Sigmoid colon (tissue), 7 donors: ENCODE results near the gene FSCN2. TPM values are rescaled to one million over a fixed set of nuclear protein-coding genes. Genes with fewer than 3 reads are reported as not detected.
A peak's percentile ranks its signal among the peaks of the same experiment; 100 is the strongest.

ENCODE experiments used
- DNase-seq: peaks from one replicate; pipeline ENCODE4 v3.0.0-alpha.2; 2019
- H3K27ac ChIP-seq, 4 donors: fragments of 200-600 bp; sonication (generic); one replicate each; pipeline ENCODE4 v1.5.1; 2016 to 2019; ENCODE audit warnings: mild to moderate bottlenecking in 1 of 4
- H3K27me3 ChIP-seq, 3 donors: fragments of 200-600 bp; sonication (generic); one replicate each; pipeline ENCODE4 v1.5.1; 2019; ENCODE audit warnings: mild to moderate bottlenecking in 1 of 3
- H3K36me3 ChIP-seq, 4 donors: fragments of 200-600 bp; sonication (generic); one replicate each; pipeline ENCODE4 v1.5.1; 2016 to 2019
- H3K4me1 ChIP-seq, 4 donors: fragments of 200-600 bp; sonication (generic); one replicate each; pipeline ENCODE4 v1.5.1; 2017 to 2019
- H3K4me3 ChIP-seq, 4 donors: fragments of 200-600 bp; sonication (generic); one replicate each; pipeline ENCODE4 v1.5.1; 2017 to 2019; ENCODE audit warnings: mild to moderate bottlenecking in 2 of 4, moderate library complexity in 1 of 4
- H3K9me3 ChIP-seq, 4 donors: fragments of 200-600 bp in 3 of 4; sonication (generic) in 3 of 4; one replicate each; pipeline versions ENCODE4 v1.5.1 to v1.6.1; 2013 to 2019
- CTCF ChIP-seq, 4 experiments: fragments of 450-650 bp in 3 of 4; fragments of 200-600 bp in 1 of 4; IDR thresholded peaks; one replicate each; pipeline ENCODE4 v1.5.1; 2016 to 2019; ENCODE audit warnings: antibody characterized with exemption in 4 of 4, mild to moderate bottlenecking in 3 of 4, moderate library complexity in 2 of 4
- EP300 ChIP-seq, 4 donors: sonication (generic); formaldehyde crosslinking; IDR thresholded peaks; one replicate each; pipeline ENCODE4 v1.6.1; 2017; ENCODE audit warnings: antibody characterized with exemption in 4 of 4
- POLR2A ChIP-seq, 2 donors: fragments of 450-650 bp; IDR thresholded peaks; one replicate each; pipeline ENCODE4 v1.6.1; 2016; ENCODE audit warnings: antibody characterized with exemption in 2 of 2, mild to moderate bottlenecking in 2 of 2, moderate library complexity in 2 of 2
- POLR2AphosphoS5 ChIP-seq, 4 donors: sonication (generic); formaldehyde crosslinking; IDR thresholded peaks; one replicate each; pipeline ENCODE4 v1.6.1; 2017; ENCODE audit warnings: antibody characterized with exemption in 4 of 4
- WGBS, 2 donors: extraction: QIAGEN DNeasy Blood & Tissue Kit; methylation state at CpG; one replicate each; pipeline ENCODE4 v1.1.7; 2013; 5-methylcytosine and 5-hydroxymethylcytosine counted together
- intact Hi-C: fragments of 100-400 bp; cut with DNase I; formaldehyde crosslinking; loops from one replicate; pipeline ENCODE4 v1.15.1; 2023
- polyA plus RNA-seq, 3 donors: library from polyadenylated mRNA; stranded (reverse); fragments of 200-250 nt; gene quantifications; one replicate each; pipeline ENCODE4 v1.2.3, GENCODE V29; 2013
- total RNA-seq, 4 donors: library from RNA; depleted of rRNA; stranded (reverse); fragments of >200 nt; gene quantifications; one replicate each; pipeline ENCODE4 v1.1.0, GENCODE V29; 2016
- donor health status: healthy with polysubstance abuse.
- donor health status: Bipolar disorder and iron deficiency.
- donor health status: healthy.

Gene FSCN2
- total RNA-seq (1 to 10 TPM in 1 of 4 donors, under 1 TPM in 2, not detected in 1; 0.33 to 1.1 (median 0.95) TPM), polyA plus RNA-seq (1 to 10 TPM in 1 of 3 donors, not detected in 2; 2.3 TPM)

DNA sequence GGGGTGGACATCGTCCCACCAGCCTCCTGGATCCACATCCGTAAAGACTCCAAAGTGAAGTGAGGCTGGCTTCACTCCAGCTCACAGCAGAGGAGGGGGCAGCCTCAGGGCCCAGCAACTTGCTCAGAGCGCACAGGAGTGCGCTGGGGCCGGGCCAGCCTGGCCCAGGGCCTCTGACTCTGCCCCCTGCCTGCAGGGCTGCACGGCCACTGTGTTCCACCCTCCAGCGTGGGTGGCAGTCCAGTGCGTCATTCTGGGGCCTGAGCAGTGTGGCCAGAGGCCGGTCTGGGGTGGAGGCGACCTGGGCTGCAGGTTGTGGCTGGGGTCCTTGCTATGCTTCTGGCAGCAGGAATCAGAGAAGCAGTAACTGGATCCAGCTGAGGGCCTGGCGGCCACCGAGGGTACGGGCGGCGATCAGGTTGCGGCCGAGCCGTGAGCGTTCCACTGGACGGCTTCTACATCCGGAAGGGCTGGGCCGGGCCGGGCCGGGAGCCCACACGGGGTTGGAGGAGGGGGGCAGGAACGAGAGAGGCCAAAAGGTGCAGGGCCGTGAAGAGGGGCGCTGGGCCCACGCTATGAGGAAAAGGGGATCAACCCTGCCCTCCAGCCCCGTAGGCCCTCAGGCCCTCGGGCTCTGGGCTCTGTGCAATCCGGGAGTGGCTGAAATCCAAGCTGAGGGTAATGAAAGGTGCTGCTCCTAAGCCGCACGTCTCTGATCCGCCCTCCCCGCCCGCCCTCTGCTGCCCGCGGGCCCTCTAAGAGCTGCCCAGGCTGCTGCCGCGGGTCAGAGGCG lies at the start of gene FSCN2:
Gene FSCN2 (plus strand): TSS at position 787 of the 793 bp plus-strand sequence. CDS start 155 bp downstream, outside the sequence.
- H3K4me3 ChIP-seq, result no peak within 1 kb of the TSS
- WGBS, 2 donors, result 14 to 57% methylated on average over 42 of the region's 42 CpGs
- H3K9me3 ChIP-seq, result no peaks in the 10 kb centered on the region
- H3K27ac ChIP-seq, result no peak within 1 kb of the TSS
- no peak for DNase-seq
- TF ChIP-seq CTCF (IDR thresholded peaks at IDR 0.05), result no peak
- no peak for TF ChIP-seq POLR2A (IDR thresholded peaks at IDR 0.05)
- TF ChIP-seq EP300 (IDR thresholded peaks at IDR 0.05), result no peak
- no peak for TF ChIP-seq POLR2AphosphoS5 (IDR thresholded peaks at IDR 0.05)
- intact Hi-C loops, result no loop called here
- H3K27me3 ChIP-seq, result peaks cover 31 to 66% (median 65%) of the 10 kb centered on the region in 3 donors
- H3K4me1 ChIP-seq, result peaks cover 0 to 28% (median 22%) of the 10 kb centered on the region in 4 donors
- no peaks in the 10 kb centered on the region for H3K36me3 ChIP-seq

GRCh38 chr17:81479175-81480071 lies 48.8 kb upstream of the FSCN2 start:
- TF ChIP-seq EP300 (IDR thresholded peaks at IDR 0.05) (no peak), CTCF (IDR thresholded peaks at IDR 0.05) (no peak), POLR2A (IDR thresholded peaks at IDR 0.05) (no peak), POLR2AphosphoS5 (IDR thresholded peaks at IDR 0.05) (no peak)
- Histone ChIP-seq H3K9me3 (no peaks in the 10 kb centered on the region), H3K27me3 (peaks cover 0 to 17% (median 6%) of the 10 kb centered on the region in 3 donors), H3K4me1 (peaks cover 0 to 35% (median 28%) of the 10 kb centered on the region in 4 donors), H3K27ac (no peak overlapping the region), H3K36me3 (no peaks in the 10 kb centered on the region), H3K4me3 (no peak overlapping the region)
- DNase-seq, result no peak
- WGBS, 2 donors, result 87 to 88% methylated on average over 20 of the region's 20 CpGs
- intact Hi-C loops, result loop anchor here (5.0 kb wide), 1 partner anchor 77 kb away; no protein-coding TSS in a partner anchor

DNA sequence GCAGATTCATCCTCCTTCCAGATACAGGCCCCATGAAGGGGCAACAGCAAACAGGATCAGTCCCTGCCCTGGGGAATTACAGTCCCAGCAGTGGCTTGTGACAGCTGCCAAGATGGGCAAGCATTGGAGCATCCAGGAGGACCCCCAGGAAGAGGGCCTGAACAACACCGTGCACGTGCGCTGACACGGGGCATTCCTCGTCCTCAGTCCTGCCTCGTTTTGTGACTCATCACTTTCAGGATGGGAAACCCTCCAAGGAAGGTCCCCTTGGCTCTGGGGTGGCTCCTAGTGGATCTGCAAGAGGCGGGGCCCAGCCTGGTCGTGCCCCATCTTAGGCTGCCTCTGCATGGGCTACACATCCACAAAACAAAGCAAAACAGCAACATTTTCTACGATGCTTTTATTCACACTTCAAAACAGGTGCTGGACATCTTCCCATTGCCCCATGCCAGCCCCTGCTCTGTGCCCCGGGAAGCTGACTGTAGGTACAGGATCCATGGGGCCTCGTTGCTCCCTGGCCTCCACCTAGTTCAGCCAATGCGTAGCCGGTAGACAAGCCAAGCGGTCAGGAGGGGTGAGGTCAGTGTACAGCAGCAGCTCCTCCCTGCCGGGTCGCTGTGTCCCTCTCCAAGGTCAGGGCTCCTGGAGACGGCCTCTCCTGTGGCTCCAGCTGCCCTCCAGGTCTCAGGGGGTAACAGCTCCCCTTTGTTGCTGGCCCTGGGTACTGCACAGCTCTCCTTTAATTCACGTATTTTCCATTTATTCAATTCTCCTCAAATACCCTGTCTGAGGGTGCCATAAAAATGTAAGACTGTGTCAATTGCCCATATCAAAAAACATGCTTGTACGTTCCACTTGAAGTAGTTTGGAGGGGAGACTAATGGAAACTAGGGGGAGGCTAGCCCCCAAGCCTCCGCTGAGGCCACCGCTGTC lies 47.8 kb upstream of the FSCN2 start:
- Histone ChIP-seq H3K4me3 (peak overlapping the region in 1 of 4 donors; percentile 51), H3K36me3 (no peaks in the 10 kb centered on the region), H3K27ac (no peak overlapping the region), H3K27me3 (peaks cover 0 to 17% (median 6%) of the 10 kb centered on the region in 3 donors), H3K4me1 (peaks cover 0 to 39% (median 32%) of the 10 kb centered on the region in 4 donors), H3K9me3 (no peaks in the 10 kb centered on the region)
- TF ChIP-seq POLR2AphosphoS5 (IDR thresholded peaks at IDR 0.05), result no peak
- no peak for TF ChIP-seq CTCF (IDR thresholded peaks at IDR 0.05)
- TF ChIP-seq EP300 (IDR thresholded peaks at IDR 0.05), result no peak
- no peak for TF ChIP-seq POLR2A (IDR thresholded peaks at IDR 0.05)
- DNase-seq, result no peak
- intact Hi-C loops, result loop anchor here (5.0 kb wide), 1 partner anchor 78 kb away; no protein-coding TSS in a partner anchor
- WGBS, 2 donors, result 64 to 72% methylated on average over 21 of the region's 21 CpGs
